OCI-LY1 (cell line): ENCODE results near the gene PRKAR2B.

Experiments used
- H2AFZ ChIP-seq: fragments of 200-600 bp; sonication (generic), shearing (Covaris generic); 2 replicates; pipeline ENCODE4 v1.6.0; 2014; ENCODE audit warnings: antibody characterized with exemption, mild to moderate bottlenecking, low read length
- H3F3A ChIP-seq: fragments of 200-600 bp; sonication (generic), shearing (Covaris generic); 2 replicates; pipeline ENCODE4 v1.6.0; 2014; ENCODE audit warnings: mild to moderate bottlenecking, antibody characterized with exemption, low read length, moderate library complexity; ENCODE audit not compliant: insufficient read depth
- H3K27ac ChIP-seq: fragments of 200-600 bp; sonication (generic); 2 replicates; pipeline ENCODE4 v1.5.1; 2014; ENCODE audit warnings: low read length, mixed run types, mild to moderate bottlenecking, low read depth; ENCODE audit not compliant: poor library complexity, severe bottlenecking
- H3K27me3 ChIP-seq: fragments of 200-600 bp; sonication (generic); 2 replicates; pipeline ENCODE4 v1.6.0; 2014; ENCODE audit warnings: antibody characterized with exemption, mild to moderate bottlenecking, low read length, moderate library complexity; ENCODE audit not compliant: insufficient read depth
- H3K36me3 ChIP-seq: fragments of 200-600 bp; sonication (generic); 2 replicates; pipeline ENCODE4 v1.6.1; 2014; ENCODE audit warnings: mild to moderate bottlenecking, antibody characterized with exemption, low read length, moderate library complexity, mixed read lengths; ENCODE audit not compliant: insufficient read depth
- H3K4me1 ChIP-seq: fragments of 200-600 bp; sonication (generic); 2 replicates; pipeline ENCODE4 v1.5.1; 2014; ENCODE audit warnings: mild to moderate bottlenecking, low read length, moderate library complexity; ENCODE audit not compliant: insufficient read depth, severe bottlenecking
- H3K4me2 ChIP-seq: fragments of 200-600 bp; sonication (generic), shearing (Covaris generic); 2 replicates; pipeline ENCODE4 v1.6.1; 2014; ENCODE audit warnings: low read length
- H3K4me3 ChIP-seq: fragments of 200-600 bp; sonication (generic); 2 replicates; pipeline ENCODE4 v1.5.1; 2014; ENCODE audit warnings: low read length, low read depth, mild to moderate bottlenecking, mixed read lengths; ENCODE audit not compliant: poor library complexity, severe bottlenecking
- H3K79me2 ChIP-seq: fragments of 200-600 bp; shearing (Covaris generic); 2 replicates; pipeline ENCODE4 v1.6.1; 2016; ENCODE audit warnings: mixed run types, low read length, mixed read lengths; ENCODE audit not compliant: insufficient read depth
- H3K9ac ChIP-seq: fragments of 200-600 bp; sonication (generic), shearing (Covaris generic); 2 replicates; pipeline ENCODE4 v1.6.1; 2014; ENCODE audit warnings: mild to moderate bottlenecking, low read length, mixed read lengths
- H3K9me2 ChIP-seq: fragments of 200-600 bp; sonication (generic), shearing (Covaris generic); 2 replicates; pipeline ENCODE4 v1.6.1; 2014; ENCODE audit warnings: low read depth, mild to moderate bottlenecking, low read length, mixed read lengths
- H3K9me3 ChIP-seq: fragments of 200-600 bp; shearing (Covaris generic); 2 replicates; pipeline ENCODE4 v1.6.1; 2014; ENCODE audit warnings: low read length, mixed read lengths
- H4K20me1 ChIP-seq: fragments of 200-600 bp; sonication (generic), shearing (Covaris generic); 2 replicates; pipeline ENCODE4 v1.6.0; 2016; ENCODE audit warnings: mild to moderate bottlenecking, low read length; ENCODE audit not compliant: insufficient read depth
- CTCF ChIP-seq: fragments of 200-600 bp; sonication (generic), shearing (Covaris generic); IDR thresholded peaks from 2 replicates; pipeline ENCODE4 v1.5.1; 2017; ENCODE audit warnings: mild to moderate bottlenecking, antibody characterized with exemption, low read length, moderate library complexity, mixed read lengths
- EZH2 ChIP-seq: fragments of 200-600 bp; sonication (generic), shearing (Covaris generic); IDR thresholded peaks from 2 replicates; pipeline ENCODE4 v1.8.0; 2017; ENCODE audit warnings: borderline replicate concordance, mixed run types, mild to moderate bottlenecking, antibody characterized with exemption, low read length, moderate library complexity, mixed read lengths

The PRKAR2B gene

DNA sequence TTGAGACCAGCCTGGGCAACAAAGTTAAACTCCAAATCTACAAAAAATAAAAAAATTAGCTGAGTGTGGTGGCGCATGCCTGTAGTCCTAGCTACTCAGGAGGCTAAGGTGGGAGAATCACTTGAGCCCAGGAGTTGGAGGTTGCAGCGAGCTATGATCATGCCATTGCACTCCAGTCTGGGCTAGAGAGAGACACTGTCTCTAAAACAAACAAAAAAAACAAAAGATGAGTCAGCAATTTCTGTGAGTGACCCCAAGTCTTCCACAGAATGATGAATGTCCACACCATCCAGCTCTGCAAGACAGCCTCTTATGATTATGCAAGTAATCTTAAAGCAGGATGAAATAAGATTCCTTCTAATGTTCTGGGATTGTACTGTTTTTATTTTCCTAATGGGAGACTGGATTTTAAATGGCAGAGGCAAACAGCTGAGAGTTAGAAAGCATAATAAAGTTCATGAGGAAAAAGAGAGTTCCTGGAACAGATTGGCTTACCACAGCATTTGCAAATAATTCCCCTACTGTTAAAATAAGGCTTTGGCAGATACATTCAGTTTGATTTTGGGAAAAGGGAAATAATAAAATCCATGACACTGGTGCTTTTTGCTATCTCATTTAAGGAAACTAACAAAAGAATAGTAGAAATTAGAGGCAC, 18.9 kb upstream of the PRKAR2B start:
- Histone ChIP-seq H3K36me3 (no peaks in the 10 kb centered on the region), H3K27me3 (no peaks in the 10 kb centered on the region), H3K9ac (no peak overlapping the region), H3K9me3 (no peaks in the 10 kb centered on the region), H3K4me1 (no peaks in the 10 kb centered on the region), H2AFZ (no peak overlapping the region), H3K27ac (no peak overlapping the region), H3K79me2 (no peaks in the 10 kb centered on the region), H3K4me3 (no peak overlapping the region), H3F3A (no peaks in the 10 kb centered on the region), H3K9me2 (no peaks in the 10 kb centered on the region), H4K20me1 (no peaks in the 10 kb centered on the region), H3K4me2 (no peak overlapping the region)
- no peak for TF ChIP-seq CTCF
- no peak for TF ChIP-seq EZH2

- Histone ChIP-seq H3K4me3 (no peak overlapping the region), H3K27me3 (no peaks in the 10 kb centered on the region), H3K36me3 (no peaks in the 10 kb centered on the region), H3K9me3 (no peaks in the 10 kb centered on the region), H3K9me2 (no peaks in the 10 kb centered on the region), H2AFZ (no peak overlapping the region), H3F3A (no peaks in the 10 kb centered on the region), H3K27ac (no peak overlapping the region), H4K20me1 (no peaks in the 10 kb centered on the region), H3K79me2 (no peaks in the 10 kb centered on the region), H3K4me1 (no peaks in the 10 kb centered on the region), H3K9ac (no peak overlapping the region), H3K4me2 (no peak overlapping the region)
- no peak for TF ChIP-seq CTCF
- no peak for TF ChIP-seq EZH2
Measured at GRCh38 chr7:107026166-107026565, 18.3 kb upstream of the PRKAR2B start.

- Histone ChIP-seq H3K4me1 (no peaks in the 10 kb centered on the region), H3K36me3 (no peaks in the 10 kb centered on the region), H3F3A (no peaks in the 10 kb centered on the region), H3K4me3 (no peak overlapping the region), H3K9me3 (no peaks in the 10 kb centered on the region), H3K9ac (no peak overlapping the region), H4K20me1 (no peaks in the 10 kb centered on the region), H3K79me2 (no peaks in the 10 kb centered on the region), H3K4me2 (no peak overlapping the region), H3K27ac (no peak overlapping the region), H3K27me3 (no peaks in the 10 kb centered on the region), H2AFZ (no peak overlapping the region), H3K9me2 (no peaks in the 10 kb centered on the region)
- TF ChIP-seq CTCF, result no peak
- no peak for TF ChIP-seq EZH2
Measured at GRCh38 chr7:107027208-107027607, 17.3 kb upstream of the PRKAR2B start.
